B cell (primary cell): ENCODE results near the gene PIGQ. TPM values are rescaled to one million over a fixed set of nuclear protein-coding genes. Genes with fewer than 3 reads are reported as not detected.

ENCODE experiments used
- ATAC-seq: fragments of 200-7000 bp; cut with Tn5 transposase; one replicate; pipeline ENCODE4 v1.10.0; 2021; ENCODE audit warnings: low read depth, mild to moderate bottlenecking, moderate number of reproducible peaks, moderate library complexity
- CTCF ChIA-PET: fragments of 350-600 bp; sonication (Branson Sonifier 250); formaldehyde crosslinking; loops from one replicate; lab custom pipeline; 2021; ENCODE audit warnings: antibody characterized with exemption, inconsistent platforms; lab: Charles Lee
- POLR2A ChIA-PET: fragments of 350-600 bp; sonication (Branson Sonifier 250); formaldehyde crosslinking; loops from one replicate; lab custom pipeline; 2021; ENCODE audit warnings: antibody characterized with exemption; lab: Charles Lee
- DNase-seq: peaks from one replicate; pipeline ENCODE4 v3.0.0; 2013
- H2AFZ ChIP-seq: 2 replicates; pipeline ENCODE4 v1.6.1; 2012; ENCODE audit warnings: mild to moderate bottlenecking, low read depth, low read length; ENCODE audit not compliant: insufficient read depth, poor library complexity, severe bottlenecking
- H3K27ac ChIP-seq, 2 donors: 1 replicate in 1 of 2; 2 replicates in 1 of 2; pipeline ENCODE4 v1.5.1; 2012 to 2013; ENCODE audit warnings: low read length in 2 of 2, mild to moderate bottlenecking in 2 of 2, moderate library complexity in 1 of 2
- H3K27me3 ChIP-seq, 4 experiments: fragments of 200-600 bp in 1 of 4; sonication (generic) in 1 of 4; replicated peaks in 1 of 4; 1 replicate in 2 of 4; 2 replicates in 2 of 4; pipeline versions ENCODE4 v1.6.1 to v1.7.0; 2013 to 2016; ENCODE audit warnings: low read length in 3 of 4, mild to moderate bottlenecking in 2 of 4, mixed read lengths in 1 of 4, moderate library complexity in 1 of 4; ENCODE audit not compliant: insufficient read depth in 4 of 4, control insufficient read depth in 3 of 4; ENCODE audit errors: control extremely low read depth in 1 of 4
- H3K36me3 ChIP-seq, 2 experiments: replicated peaks in 1 of 2; 1 replicate in 1 of 2; 2 replicates in 1 of 2; pipeline versions ENCODE4 v1.6.1 to v1.7.1; 2013; ENCODE audit warnings: low read length in 1 of 2; ENCODE audit not compliant: insufficient read depth in 2 of 2, control insufficient read depth in 1 of 2; ENCODE audit errors: control extremely low read depth in 1 of 2, extremely low read depth in 1 of 2
- H3K4me1 ChIP-seq, 2 donors: fragments of 200-600 bp in 1 of 2; sonication (generic) in 1 of 2; 1 replicate in 1 of 2; 2 replicates in 1 of 2; pipeline versions ENCODE4 v1.5.1 to v1.6.1; 2013 to 2017; ENCODE audit warnings: low read length in 2 of 2; ENCODE audit not compliant: control insufficient read depth in 2 of 2, insufficient read depth in 2 of 2
- H3K4me2 ChIP-seq: replicated peaks from 2 replicates; pipeline ENCODE3; 2012; ENCODE audit warnings: mild to moderate bottlenecking, low read depth, low read length; ENCODE audit not compliant: poor library complexity, severe bottlenecking
- H3K4me3 ChIP-seq, 5 experiments: fragments of 200-600 bp in 1 of 5; sonication (generic) in 1 of 5; 1 replicate in 3 of 5; 2 replicates in 2 of 5; pipeline versions ENCODE4 v1.5.1 to v1.7.0; 2011 to 2016; ENCODE audit warnings: low read length in 4 of 5, mild to moderate bottlenecking in 4 of 5, low read depth in 2 of 5, control low read depth in 1 of 5, moderate library complexity in 1 of 5; ENCODE audit not compliant: insufficient read depth in 1 of 5; ENCODE audit errors: control extremely low read depth in 1 of 5, extremely low read depth in 1 of 5
- H3K79me2 ChIP-seq: fragments of 200-600 bp; sonication (generic); one replicate; pipeline ENCODE4 v1.6.0; 2016; ENCODE audit warnings: low read length; ENCODE audit not compliant: control insufficient read depth, insufficient read depth
- H3K9ac ChIP-seq: fragments of 200-600 bp; sonication (generic); 2 replicates; pipeline ENCODE4 v1.6.1; 2017; ENCODE audit warnings: mild to moderate bottlenecking, low read length, moderate library complexity
- H3K9me3 ChIP-seq, 3 donors: one replicate each; pipeline versions ENCODE4 v1.6.1 to v1.7.1; 2013; ENCODE audit warnings: low read length in 2 of 3; ENCODE audit not compliant: control insufficient read depth in 2 of 3, insufficient read depth in 1 of 3; ENCODE audit errors: control extremely low read depth in 1 of 3
- H4K20me1 ChIP-seq: 2 replicates; pipeline ENCODE4 v1.6.0; 2012; ENCODE audit warnings: mild to moderate bottlenecking, low read length; ENCODE audit not compliant: insufficient read depth, control insufficient read depth, poor library complexity, severe bottlenecking
- H3K27ac Mint-ChIP-seq: one replicate; pipeline ENCODE4 v1.8.0; 2021; ENCODE audit warnings: mixed read lengths
- H3K27me3 Mint-ChIP-seq: one replicate; pipeline ENCODE4 v1.8.0; 2021; ENCODE audit warnings: mixed read lengths
- H3K4me1 Mint-ChIP-seq: one replicate; pipeline ENCODE4 v1.8.0; 2021; ENCODE audit warnings: mixed read lengths
- H3K4me3 Mint-ChIP-seq: one replicate; pipeline ENCODE4 v1.8.0; 2021; ENCODE audit warnings: mixed read lengths
- H3K9me3 Mint-ChIP-seq: one replicate; pipeline ENCODE4 v1.8.0; 2022; ENCODE audit warnings: mixed read lengths; ENCODE audit not compliant: insufficient read depth
- EZH2 ChIP-seq: IDR thresholded peaks from 2 replicates; pipeline ENCODE4 v1.6.1; 2012; ENCODE audit warnings: borderline replicate concordance, low read depth, mild to moderate bottlenecking, moderate library complexity, low read length; ENCODE audit not compliant: insufficient read depth, poor library complexity, severe bottlenecking
- WGBS: methylation state at CpG from one replicate; pipeline ENCODE4 v1.1.5; 2013; ENCODE audit warnings: missing lambda C conversion rate; ENCODE audit not compliant: insufficient coverage; 5-methylcytosine and 5-hydroxymethylcytosine counted together
- intact Hi-C: fragments of 100-400 bp; cut with micrococcal nuclease; formaldehyde crosslinking; loops from one replicate; pipeline ENCODE4 v1.10.0; 2022
- polyA plus RNA-seq: library from polyadenylated mRNA; depleted of rRNA; stranded (reverse); fragments of >200 nt; gene quantifications from 2 replicates; pipeline ENCODE4 v1.2.3, GENCODE V29; 2012
- total RNA-seq, 2 donors: library from RNA; stranded (reverse); fragments of 120-200 nt in 1 of 2; gene quantifications; 1 replicate in 1 of 2; 2 replicates in 1 of 2; pipeline versions ENCODE4 v1.2.3 to v1.2.4, GENCODE V29; 2013 to 2022
- TF ChIP-seq, protein P1 (sequence below): fragments of 200-600 bp; IDR thresholded peaks from one replicate; pipeline ENCODE4 v1.8.0; 2022; ENCODE audit warnings: antibody characterized with exemption, mild to moderate bottlenecking

The PIGQ gene
- total and polyA plus RNA-seq, 2 donors (not counting 1 experiment from before 2014, with no cell fraction given): 56.9 to 68.5 TPM

DNA sequence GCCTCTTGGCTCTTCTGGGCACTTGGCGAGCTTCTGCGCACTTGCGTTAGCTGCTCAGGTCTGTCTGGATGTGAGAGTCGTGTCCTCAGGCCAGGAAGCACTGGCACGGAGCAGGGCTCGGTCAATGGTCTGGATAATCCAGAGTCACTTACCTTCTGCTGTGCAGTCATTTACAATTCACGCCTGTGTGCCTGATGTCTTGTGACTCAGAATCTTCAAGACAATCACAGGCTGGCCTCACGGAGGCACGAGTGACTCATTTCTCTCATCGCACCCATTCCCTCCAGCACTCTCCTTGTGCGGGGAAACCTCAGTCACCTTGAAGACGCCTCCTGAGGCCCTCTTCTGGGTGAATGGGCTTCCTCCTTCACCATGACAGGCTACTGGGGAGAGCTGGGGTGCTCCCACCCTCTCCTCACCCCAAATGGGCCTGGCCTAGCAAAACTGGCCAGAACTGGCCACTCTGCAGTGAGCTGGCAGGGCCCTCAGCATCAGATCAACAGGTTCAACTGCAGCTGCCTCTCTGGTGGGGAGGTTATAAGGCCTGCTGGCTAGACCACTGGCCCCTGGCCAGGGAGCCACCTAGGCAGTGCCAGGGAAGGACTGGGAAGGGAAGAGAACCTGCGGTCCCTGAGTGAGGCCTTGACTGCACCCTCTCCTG, 44.1 kb upstream of the PIGQ start:
- Histone ChIP-seq H3K27ac (peak overlapping the region in 1 of 2 donors; percentile 33), H3K4me2 (peak overlapping the region; percentile 98), H3K36me3 (no peaks in the 10 kb centered on the region), H3K27me3 (no peaks in the 10 kb centered on the region), H3K4me1 (peaks cover 25 to 47% of the 10 kb centered on the region in 2 donors), H3K79me2 (peaks cover 37% of the 10 kb centered on the region), H4K20me1 (peaks cover 44% of the 10 kb centered on the region), H2AFZ (no peak overlapping the region), H3K9ac (no peak overlapping the region), H3K9me3 (peaks cover 0 to 2% (median 0%) of the 10 kb centered on the region in 3 donors), H3K4me3 (no peak overlapping the region)
- no peak for TF ChIP-seq EZH2
- TF ChIP-seq, protein P1, sequence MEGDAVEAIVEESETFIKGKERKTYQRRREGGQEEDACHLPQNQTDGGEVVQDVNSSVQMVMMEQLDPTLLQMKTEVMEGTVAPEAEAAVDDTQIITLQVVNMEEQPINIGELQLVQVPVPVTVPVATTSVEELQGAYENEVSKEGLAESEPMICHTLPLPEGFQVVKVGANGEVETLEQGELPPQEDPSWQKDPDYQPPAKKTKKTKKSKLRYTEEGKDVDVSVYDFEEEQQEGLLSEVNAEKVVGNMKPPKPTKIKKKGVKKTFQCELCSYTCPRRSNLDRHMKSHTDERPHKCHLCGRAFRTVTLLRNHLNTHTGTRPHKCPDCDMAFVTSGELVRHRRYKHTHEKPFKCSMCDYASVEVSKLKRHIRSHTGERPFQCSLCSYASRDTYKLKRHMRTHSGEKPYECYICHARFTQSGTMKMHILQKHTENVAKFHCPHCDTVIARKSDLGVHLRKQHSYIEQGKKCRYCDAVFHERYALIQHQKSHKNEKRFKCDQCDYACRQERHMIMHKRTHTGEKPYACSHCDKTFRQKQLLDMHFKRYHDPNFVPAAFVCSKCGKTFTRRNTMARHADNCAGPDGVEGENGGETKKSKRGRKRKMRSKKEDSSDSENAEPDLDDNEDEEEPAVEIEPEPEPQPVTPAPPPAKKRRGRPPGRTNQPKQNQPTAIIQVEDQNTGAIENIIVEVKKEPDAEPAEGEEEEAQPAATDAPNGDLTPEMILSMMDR: no peak
- Mint-ChIP-seq H3K4me1 (peaks cover 36% of the 10 kb centered on the region), H3K4me3 (peak overlapping the region; percentile 89), H3K9me3 (no peaks in the 10 kb centered on the region), H3K27ac (peak overlapping the region; percentile 89), H3K27me3 (no peaks in the 10 kb centered on the region)
- POLR2A ChIA-PET: interaction anchor here (1.2 kb wide), 1 partner anchor 155 kb away, joined by 3 read pairs; the partner anchor contains the start of gene STUB1
- 72% methylated on average over 13 of the region's 13 CpGs for WGBS
- intact Hi-C loops: loop anchor here (2.0 to 5.0 kb wide), 3 partner anchors 43 to 173 kb away; partner anchors contain the start of genes AXIN1, PGAP6 and PIGQ
- peak; percentile 41 for DNase-seq
- CTCF ChIA-PET: no interaction called here
- no peak for ATAC-seq
